Left forelimb (tissue), 1 donor: ENCODE data around the gene CCNH.
A peak's percentile ranks its signal among the peaks of the same experiment; 100 is the strongest.

Experiments
- DNase-seq: peaks from one replicate; pipeline ENCODE4 v3.0.0-alpha.2; 2018; ENCODE audit warnings: low spot score

CCNH gene

DNA sequence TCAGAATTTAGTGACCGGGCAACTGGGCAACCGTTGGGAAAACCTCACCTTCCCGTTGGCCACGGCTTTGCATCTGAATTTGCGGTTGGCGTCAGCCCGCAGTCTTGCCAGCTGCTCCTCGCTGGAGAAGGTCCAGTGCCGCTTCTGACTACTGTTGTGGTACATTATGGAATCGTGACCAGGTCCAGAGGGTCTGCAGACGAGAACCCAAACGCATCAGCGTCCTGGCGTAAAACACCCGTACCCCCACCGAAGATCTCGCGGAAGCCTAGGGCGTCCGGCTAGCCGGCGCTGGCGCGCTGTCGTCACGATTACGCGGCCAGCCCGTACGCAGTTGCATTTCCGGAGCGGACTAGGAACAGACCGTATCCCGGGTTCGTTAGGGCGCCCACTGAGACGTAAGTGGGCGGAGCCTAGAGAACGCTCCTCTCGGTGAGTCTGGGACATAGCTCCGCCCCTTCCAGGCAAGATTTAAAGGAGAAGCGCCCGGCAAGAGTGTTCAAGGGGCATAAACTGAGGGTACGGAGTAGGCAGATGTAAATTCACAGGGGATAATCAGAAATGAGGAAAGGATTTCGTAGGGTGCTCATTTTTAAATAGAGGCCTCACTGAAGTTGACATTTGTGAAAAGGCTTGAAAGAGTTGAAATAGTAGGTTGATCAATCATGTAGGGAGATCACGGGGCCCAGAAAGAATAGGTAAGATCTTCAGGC, at the start of gene CCNH:
CCNH (minus strand) TSS at position 301 of the 713 bp plus-strand sequence; CDS start at position 165, 136 bp downstream.
- DNase-seq, result peak; percentile 96

DNA sequence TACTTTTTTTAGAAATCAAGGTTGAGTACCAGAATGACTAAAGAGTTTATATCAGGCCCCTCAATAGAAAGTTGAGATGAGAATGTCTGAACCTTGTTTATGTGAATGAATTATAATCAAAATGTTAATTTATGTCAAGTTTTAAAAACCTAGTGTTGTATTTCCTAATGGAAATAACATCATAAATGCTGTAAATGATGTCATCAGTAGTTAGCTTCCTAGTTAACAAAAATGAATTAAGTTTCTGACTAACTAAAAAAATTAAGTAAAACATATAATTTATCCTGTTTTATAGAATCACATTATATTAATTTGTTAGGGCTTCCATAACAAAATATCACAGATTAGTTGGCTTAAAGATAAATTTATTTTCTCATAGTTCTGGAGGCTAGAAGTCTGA, 45.0 kb upstream of the CCNH start:
- no peak for DNase-seq

DNA sequence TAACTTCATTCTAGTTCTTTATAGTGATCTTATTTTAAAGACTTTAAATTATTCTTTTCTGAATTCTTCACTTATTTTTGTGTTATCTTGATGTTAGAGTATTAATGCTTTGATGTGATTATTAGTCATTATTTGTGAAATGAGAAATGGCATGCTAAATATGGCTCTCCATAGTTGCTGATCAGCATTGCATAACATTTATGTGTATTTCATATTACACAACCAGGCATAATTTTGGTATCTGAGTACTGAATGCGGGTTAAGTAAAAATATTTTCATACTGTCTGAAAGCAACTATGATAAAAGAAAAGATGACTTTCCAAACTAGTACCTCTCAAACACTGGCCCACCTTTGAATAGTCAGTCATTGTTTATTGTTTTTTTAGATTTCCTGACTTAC, 41.1 kb upstream of the CCNH start:
- DNase-seq, result no peak

DNA sequence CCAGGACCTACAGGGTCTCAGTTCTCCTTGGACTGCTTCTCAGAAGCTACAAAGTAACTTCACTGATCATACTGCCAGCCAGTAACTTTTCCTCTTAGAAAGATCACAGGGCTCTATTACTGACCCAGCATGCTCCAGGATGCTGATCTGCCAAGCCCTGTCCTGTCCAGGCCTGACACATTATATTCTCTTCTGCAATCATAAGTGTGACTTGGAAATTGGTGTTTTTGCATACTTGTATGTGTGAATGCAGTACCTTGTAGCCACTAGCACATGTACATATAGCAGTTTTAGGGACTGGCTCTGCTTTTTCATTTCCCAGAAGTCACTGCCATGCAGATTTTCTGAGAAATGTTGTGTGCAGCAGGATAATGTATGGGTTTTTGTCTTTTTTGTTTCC, 40.1 kb upstream of the CCNH start:
- DNase-seq, result no peak

DNA sequence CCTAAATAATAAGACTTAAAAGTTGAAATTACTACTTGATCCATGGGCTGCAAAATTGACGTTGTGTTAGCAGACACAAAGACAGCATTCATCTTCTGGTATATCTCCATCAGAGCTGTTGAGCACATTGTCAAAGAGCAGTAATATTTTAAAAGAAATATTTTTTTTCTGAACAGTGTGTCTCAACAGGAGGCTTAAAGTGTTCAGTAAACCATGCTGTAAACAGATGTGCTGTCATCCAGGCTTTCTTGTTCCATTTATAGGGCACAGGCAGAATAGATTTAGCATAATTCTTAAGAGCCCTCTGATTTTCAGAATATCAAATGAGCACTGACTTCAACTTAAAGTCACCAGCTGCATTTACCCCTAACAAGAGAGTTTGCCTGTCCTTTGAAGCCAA, 29.7 kb upstream of the CCNH start:
- no peak for DNase-seq

DNA sequence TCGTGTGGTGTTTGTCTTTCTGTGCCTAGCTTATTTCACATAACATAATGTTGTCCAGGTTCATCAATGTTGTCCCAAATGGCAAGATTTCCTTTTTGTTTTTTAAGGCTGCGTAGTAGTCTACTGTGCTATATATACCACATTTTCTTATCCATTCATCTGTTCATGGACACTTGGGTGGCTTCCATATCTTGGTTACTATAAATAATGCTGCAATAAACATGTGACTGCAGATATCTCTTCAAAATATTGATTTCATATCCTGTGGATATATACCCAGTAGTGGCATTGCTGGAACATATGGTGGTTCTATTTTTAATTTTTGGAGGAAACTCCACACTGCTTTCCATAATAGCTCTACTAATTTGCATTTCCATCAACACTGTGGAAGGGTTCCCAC, 25.5 kb upstream of the CCNH start:
- DNase-seq, result no peak

DNA sequence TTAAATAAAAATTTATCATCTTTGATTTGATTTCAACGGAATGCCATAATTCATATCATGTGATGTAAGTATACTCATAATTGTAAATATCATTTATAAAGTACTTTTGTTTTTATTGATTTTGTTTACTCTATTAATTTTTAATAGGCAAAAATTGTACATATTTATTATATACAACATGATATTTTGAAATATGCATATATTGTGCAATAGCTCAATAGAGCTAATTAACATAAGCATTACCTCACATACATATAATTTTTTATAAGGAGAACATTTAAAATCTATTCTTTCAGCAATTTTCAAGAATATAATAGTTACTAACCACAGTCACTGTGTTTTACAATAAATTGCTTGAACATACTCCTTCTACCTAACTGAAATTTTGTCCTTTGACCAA, 25.0 kb upstream of the CCNH start:
- DNase-seq, result no peak

DNA sequence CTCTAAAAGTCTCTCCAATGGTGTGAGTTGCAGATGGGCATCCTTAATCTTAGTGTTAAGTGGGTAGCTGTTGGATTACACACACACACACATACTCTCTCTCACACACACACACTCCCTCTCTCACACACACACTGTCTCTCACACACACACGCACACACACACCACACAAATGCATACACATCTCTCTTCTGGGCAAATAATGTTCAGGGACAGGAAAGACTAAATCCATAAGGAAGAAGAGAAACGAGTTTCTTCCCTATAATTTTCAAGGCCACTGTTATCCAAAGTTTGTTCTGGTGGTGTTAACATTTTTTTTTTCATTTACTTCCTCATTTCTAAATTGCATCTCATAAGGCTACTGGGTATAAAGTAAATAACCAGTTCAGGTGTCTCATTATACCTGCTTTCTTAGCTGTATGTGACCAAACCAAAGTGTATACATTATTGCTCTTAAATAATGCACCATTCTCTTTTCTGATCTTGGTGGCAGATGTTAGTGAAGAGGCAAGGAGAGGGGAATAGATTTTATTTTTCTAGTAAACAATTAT, 22.5 kb upstream of the CCNH start:
- no peak for DNase-seq

DNA sequence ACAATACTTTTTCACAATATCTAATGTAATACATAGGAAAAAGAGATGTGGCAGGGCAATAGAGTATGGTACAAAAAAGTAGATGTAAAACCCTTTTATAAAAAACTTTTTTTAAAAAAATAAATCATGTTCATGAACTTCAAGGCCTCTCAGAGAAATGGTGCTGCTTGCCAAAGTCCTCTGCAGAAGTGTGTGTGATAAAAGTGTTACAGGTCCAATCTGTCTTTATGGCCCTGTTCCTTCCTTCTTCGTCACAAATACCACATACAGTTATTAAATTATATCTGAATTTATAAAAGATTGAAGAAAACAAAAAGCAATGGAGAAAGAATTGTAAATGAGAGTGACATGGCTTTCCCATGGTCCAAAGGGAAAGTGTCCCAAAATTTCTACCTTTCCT, 21.7 kb upstream of the CCNH start:
- no peak for DNase-seq

DNA sequence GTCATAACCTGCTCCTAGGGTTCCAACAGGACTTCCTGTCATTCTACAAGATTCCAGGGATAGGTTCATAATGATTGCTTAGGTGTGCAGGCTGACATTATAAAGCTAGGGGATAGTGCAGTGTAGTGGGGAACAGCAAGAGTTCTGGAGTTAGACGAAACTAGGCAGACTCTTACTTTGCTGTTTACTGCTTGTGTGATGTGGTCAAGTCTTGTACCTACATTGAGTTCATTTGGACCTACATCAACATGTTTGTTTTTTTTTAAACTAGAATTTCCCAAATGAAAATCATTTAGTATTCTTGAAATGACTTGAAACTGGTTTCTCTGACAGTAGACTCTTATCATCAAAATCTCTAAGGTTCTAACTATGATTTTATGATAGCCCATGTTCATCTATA, 21.2 kb upstream of the CCNH start:
- no peak for DNase-seq

DNA sequence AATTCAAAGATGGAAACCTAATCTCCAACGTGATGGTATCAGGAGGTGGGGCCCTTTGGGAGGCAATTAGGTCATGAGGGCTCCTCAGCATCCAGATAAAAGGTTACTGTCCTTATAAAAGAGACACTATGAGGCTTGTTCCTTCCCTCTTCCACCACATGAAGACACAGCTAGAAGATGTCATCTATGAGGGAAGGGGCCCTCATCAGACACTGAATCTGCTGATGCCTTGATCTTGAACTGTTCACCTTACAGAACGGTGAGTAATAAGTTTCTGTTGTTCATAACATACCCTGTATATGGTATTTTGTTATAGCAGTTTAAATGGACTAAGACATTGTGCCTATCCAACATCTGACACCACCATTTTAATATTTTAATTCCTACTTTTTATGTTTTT, 19.7 kb upstream of the CCNH start:
- no peak for DNase-seq

DNA sequence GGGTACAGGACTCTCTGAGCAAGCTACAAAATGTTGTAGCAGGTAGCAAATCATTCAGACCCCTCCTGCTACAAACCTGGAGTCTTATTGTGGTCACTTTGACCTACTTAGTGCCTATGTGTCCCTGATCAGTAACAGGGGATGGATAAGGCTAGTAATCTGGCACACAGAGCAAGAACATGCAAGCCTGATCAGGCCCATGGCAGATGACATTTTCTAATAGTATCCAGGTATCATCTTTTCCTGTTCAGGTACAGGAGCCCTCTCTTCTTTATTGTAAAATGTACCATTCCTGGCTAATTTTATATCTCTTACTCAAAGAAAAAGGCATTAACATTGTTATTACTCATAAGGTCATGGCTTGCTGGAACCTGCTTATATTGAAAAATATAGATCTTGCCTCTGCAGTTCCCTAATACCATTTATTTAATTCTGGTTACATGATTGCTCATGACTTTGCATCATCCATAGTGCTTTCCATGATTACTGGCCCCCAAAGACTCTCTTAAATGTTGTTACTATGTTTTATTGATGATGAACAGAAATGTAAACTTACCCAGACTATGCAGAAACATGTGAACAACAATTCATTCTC, 18.2 kb upstream of the CCNH start:
- DNase-seq, result no peak

DNA sequence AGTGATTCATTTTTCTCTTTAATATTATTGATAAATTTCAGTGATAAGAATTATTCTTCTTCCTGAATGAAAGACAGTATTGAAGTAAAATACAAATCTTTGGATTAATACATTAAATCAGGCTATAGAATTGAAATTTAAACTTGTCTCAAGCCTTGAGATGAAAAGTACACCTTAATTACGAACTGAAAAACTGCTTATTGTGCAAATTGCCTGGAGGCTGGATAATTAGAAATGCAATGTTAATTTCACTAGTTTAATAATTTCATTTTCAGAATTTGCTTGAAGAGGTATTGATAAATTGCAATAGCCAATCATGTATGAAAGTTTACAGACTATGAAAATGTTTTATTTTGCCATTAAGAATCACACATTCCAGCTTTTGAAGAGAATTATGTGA, 11.0 kb upstream of the CCNH start:
- no peak for DNase-seq

DNA sequence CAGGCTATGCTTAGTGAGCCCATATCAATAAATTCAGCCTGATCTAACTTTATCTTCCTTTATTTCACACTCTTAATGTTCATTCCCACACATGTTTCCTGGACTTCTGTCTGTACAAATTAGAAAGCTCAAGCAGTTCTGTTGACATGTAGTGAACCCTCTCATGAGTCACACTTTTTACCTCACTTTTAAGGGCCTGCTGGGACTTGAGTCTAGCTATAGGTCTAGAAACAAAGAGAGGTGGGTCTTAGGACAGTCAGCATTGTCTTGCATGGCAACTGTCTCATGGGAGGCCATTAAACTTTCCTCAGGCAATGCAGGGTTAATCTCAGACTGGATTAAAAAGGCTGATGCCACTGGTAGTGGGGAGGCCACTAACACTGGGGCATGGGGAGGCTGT, 8.6 kb upstream of the CCNH start:
- no peak for DNase-seq

DNA sequence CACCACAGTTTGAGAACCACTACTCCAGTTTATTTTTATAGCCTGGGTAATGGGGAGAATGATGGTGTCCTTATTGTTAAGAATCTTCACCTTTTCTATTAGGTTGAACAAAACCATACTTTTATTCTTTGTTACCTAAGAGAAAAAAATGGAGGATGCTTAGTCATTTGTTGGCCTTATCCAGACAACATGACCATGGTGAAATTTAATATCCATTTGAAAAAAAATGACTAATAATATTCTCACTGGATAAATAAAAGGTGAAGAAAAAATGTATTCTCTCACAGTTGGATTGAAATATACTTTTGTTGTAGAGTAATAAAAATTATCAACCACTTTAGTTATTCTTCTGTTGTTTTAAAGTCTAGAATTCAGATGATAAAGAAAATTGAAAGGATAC, 5.8 kb upstream of the CCNH start:
- no peak for DNase-seq

DNA sequence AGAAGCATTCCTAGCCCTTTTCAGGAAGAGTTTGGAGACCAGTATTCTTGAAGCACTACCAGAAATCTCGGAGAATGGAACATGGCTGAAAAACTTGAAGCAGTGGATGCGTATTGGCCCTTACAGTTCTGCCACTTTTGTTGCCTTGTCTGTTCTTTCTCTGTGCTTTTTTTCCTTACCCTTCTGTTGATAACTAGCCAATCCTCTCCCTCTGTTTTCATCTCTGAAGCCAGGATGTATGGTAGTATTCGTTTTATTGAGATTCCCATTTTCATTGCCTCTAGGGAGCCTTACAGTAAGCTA, 564 bp upstream of the CCNH start:
- no peak for DNase-seq

DNA sequence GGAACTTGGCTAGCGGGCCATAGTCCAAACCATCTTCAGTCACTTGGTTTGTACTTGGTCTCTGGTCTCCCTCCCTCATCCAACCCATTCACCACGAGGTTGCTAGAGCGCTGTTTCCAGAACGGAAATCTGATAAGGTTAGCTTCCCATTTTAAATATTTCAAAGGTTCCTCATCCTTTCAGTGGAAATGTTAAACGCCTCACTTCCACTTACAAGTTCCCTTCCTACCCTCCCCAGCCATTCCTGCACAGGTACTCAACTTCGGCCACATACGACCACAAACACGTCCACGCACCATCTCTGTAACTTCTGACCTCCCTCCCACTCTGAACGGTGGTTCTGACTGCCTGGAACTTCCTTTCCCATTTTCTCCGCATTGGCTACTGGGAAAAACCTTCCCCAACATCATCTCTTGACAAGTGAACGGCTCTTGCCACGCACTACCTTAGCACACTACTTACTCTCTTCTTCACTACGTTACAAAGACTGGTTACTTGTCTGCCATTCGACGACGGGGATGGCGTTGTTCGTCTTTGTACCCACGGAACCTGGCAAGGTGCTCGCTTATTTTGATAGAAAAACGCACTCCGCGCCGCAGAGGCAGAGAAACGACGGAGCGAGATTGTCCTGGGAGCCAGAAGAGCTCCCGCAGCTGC, 629 bp downstream of the CCNH start:
- peak; percentile 67 for DNase-seq

DNA sequence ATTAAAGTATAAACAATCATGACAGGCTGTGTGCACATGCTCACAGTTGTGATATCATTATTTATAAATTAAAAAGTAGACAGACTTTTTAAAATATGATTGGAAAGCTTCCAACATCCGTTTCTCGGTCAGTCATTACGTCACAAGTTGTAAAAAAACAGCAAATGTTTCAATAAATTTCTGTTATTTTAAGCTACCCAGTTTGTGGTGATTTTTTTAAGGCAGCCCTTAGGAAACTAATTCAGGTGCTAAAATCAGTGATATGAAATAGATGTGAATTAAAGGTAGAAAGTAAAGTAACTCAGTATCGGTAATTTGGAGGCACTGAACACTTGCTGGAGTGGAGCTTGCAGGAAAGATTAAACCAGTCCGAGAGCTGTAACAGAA, 1.2 kb downstream of the CCNH start:
- DNase-seq, result no peak

DNA sequence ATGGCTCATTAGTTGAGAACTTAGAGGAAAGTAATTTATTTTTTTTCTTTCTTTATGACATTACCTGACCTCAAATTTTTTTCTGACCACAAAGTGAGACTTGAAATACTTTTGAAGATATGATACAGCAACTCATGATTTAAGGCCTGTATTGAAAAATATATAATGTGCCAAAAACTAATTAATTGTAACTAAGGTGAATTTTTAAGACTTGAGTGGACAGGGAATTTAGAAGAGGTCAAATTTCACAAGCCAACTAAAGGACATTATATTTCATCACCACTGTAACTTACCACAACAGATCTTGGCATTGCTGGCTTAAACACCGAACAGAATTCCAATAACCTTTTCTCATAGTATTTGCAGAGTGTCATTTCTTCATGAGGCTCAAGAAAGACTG, 1.8 kb downstream of the CCNH start:
- no peak for DNase-seq

DNA sequence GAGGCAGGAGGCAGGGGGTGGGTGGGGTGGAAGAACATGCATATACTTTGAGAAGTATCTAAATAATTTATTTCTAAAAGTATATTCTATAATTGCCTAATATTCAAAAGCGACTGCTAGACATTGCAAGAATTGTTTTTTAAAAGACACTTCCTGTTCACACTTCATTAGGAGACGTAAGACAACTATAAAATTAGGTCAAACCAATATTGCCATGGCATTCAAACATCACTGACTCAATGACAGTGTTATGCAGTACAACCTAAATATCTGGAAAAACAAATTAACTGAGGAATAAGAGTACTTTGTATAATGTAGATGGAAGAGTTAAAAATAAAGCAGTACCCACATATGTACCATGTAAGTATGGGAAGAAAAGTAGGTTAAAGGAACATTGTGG, 4.5 kb downstream of the CCNH start:
- no peak for DNase-seq

DNA sequence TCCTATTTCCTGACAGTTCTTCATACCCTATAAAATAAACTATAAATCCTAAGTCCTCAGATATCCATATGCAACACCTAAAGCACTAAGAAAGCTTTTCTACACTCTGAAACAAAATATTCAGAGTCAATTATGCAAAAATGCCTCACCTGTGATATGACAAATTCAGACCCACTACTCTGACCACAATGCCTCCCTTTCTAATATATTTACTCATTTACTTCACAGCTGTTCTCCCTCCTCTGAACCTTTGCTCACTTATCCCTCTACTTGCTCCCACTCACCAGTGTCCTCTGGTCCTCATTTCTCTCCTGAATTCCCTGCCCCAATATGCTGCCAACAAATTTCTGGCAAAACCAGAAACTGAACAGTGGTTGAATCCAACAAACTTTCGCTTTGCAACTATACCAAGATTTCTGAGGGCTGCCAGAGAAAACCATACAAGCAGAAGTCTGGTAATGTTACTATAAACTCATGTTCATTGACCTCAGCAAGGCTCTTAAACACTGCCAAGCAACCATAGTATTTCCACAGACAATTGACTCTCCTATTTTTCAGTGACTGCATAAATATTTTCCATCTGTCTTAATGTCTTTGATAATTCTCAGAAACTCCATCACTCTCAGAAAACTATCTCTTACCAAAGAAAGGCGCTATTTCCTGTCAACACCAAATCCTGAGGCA, 7.1 kb downstream of the CCNH start:
- no peak for DNase-seq

DNA sequence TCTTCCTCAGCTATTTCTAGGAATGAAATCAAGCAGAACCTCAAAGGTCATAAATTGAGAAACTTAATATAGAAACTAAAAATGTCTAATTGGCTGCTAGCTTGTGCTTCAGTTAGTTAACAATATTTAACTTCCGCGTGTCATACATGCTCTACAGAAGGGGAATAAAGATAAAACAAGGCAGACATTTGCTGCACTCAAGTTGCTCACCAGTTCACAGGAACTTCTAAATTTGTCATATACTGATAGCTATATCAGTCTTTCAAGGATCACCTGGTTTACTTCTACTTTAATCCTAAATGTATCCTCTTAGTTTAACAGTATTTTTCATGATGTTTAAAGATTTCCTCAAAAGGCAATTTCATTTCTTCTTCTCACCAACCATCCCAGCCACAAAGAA, 8.4 kb downstream of the CCNH start:
- DNase-seq, result no peak

DNA sequence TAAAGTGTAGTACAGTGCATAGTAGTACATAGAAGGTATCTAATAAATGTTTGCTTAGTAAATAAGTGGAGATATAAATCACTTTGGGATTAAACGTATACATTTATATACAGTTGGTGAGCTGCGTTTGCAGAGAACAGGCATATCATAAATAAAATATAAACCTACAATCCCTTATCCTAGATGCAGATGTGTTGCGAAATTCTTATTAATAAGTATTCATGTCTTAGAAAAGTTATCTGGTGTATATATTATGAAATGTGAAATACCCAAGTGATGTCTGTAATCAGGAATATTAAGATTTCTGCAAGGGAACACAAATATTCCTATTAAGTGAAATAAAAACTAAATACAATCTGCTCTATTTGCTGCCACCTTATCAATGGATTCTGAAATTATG, 8.8 kb downstream of the CCNH start:
- DNase-seq, result no peak
